ENCODE data around the gene PFKFB4. TPM values are rescaled to one million over a fixed set of nuclear protein-coding genes. Genes with fewer than 3 reads are reported as not detected.
A peak's percentile ranks its signal among the peaks of the same experiment; 100 is the strongest.
"Not testable (repeated sequence)": the region's sequence is repeated elsewhere in the genome, so short reads cannot be mapped to it uniquely, and the experiment has no call there.

PFKFB4 gene
- total RNA-seq, 1 experiment from 2014 or later = 44.7 TPM

GRCh38 chr3:48565186-48565585 is 8.6 kb upstream of the PFKFB4 start:
- no peak for DNase-seq (ENCODE audit: low read depth, low spot score)
- in situ Hi-C loops (cut with HindIII; ENCODE audit: low pct_unique_long_range_greater_than_20kb, low sequenced_read_pairs) = no loop called here

DNA sequence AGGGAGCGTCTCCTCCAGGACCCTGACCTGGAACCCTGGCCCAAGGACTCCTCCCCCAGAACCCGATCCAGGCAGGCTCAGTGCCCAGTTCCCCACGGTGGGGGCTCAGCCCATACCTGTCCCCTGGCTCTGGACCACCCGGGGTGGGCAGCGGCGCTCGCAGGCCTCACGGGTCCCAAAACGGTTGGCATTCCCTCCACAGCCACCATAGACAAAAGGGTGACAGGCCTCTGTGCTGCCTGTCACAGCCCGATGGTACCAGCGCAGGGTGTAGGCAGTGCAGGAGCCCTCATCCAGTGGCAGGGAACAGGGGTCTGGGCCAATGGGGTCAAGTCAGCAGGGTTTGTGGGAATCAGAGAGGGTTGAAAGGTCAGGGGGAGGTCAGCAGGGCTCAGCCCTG is 8.1 kb upstream of the PFKFB4 start:
- no peak for DNase-seq (ENCODE audit: low read depth, low spot score)
- in situ Hi-C loops (cut with HindIII; ENCODE audit: low pct_unique_long_range_greater_than_20kb, low sequenced_read_pairs) = no loop called here

DNA sequence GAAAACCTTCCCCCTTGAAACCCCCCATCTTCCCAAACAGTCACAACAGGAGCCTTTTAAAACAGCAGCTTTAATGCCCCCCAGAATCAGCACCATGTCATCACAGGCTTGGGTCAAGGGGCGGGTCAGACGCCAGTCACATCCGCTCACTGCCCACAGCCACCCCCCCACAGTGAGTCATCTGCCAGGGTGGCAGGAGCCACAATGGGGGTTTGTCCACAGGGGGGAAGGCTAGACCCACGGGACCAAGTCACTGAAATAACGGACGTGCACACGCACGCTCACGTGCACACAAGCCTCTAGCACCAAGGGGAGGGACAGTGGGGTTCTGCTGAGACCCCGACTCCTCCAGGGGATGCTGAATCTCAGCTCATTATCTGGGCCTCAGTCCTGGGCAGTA is 7.4 kb upstream of the PFKFB4 start:
- DNase-seq (ENCODE audit: low read depth, low spot score) = peak; percentile 92
- in situ Hi-C loops (cut with HindIII; ENCODE audit: low pct_unique_long_range_greater_than_20kb, low sequenced_read_pairs) = no loop called here

- in situ Hi-C loops (cut with HindIII; ENCODE audit: low pct_unique_long_range_greater_than_20kb, low sequenced_read_pairs) = no loop called here
- DNase-seq (ENCODE audit: low read depth, low spot score) = peak; percentile 55
Observed at GRCh38 chr3:48563382-48563918, 6.8 kb upstream of the PFKFB4 start, which contains the start of gene UCN2. Gene UCN2, minus strand, starts transcription at chr3:48563781. Its CDS starts 657 bp downstream, at chr3:48563124.

DNA sequence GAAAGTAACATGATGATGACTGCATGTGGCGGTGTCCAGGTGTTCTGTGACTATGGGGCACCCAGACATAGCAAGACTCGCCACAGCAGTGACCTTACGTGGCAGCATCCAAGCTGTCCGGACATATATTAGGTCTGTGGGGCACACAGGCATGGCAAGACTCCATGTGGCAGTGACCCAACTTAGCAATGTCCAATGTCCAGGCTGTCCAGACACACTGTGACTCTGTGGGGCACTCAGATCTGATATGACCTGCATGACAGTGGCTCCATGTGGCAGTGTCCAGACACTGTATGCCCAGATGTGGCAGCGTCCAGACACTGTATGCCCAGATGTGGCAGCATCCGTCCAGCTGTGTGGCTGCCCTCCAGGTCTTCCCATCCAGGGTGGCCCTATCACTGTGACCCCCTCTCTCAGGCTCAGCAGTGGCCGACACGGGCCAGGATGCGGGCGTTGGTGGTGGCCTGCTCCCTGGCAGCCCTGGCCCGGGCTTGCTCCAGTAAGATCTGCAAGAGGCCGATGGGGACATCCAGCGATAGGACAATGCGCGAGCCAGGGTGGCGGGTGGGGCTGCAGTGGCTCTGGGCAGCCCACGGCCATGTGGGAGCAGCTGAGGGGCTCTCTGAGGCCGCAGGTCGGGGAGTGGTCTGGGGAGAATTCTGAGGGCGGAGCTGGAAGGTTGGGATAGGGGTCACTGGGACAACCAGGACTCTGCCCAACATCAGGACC is 5.9 kb upstream of the PFKFB4 start:
- DNase-seq (ENCODE audit: low read depth, low spot score) = no peak
- in situ Hi-C loops (cut with HindIII; ENCODE audit: low pct_unique_long_range_greater_than_20kb, low sequenced_read_pairs) = no loop called here

- DNase-seq (ENCODE audit: low read depth, low spot score) = peak; percentile 77
- in situ Hi-C loops (cut with HindIII; ENCODE audit: low pct_unique_long_range_greater_than_20kb, low sequenced_read_pairs) = no loop called here
Observed at GRCh38 chr3:48561045-48561736, 4.6 kb upstream of the PFKFB4 start.

GRCh38 chr3:48560648-48561018 is 4.0 kb upstream of the PFKFB4 start:
- DNase-seq (ENCODE audit: low read depth, low spot score) = no peak
- in situ Hi-C loops (cut with HindIII; ENCODE audit: low pct_unique_long_range_greater_than_20kb, low sequenced_read_pairs) = no loop called here

DNA sequence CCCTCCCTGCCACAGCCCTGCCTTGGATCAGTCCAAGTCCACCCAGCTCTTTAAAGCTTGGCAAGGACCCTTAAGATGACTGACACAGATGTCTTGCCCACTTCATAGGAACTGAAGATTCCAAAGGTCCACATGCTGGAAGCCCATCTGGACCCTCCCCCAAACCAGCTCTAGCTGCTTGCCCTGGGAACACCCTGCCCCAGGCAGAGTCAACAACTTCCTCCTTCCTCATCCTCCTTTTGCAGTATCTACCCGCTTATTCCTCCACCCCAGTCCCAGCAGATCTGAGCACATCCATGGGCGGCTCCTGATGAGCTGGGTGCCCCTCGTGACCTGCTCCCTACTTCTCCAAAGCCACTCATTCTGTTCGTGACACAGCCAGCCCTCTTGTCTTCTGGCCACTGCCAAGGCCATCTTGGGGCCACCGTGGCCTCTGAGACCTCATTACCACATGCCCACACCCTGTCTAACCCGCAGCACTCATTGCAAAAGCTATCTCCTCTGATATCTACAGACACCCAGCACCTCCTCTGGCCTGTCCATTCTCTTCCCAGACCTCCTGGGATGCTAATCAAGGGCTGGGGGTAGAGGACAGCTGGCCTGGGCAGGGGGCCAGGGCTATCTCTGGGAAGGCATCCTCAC is 2.0 kb upstream of the PFKFB4 start:
- in situ Hi-C loops (cut with HindIII; ENCODE audit: low pct_unique_long_range_greater_than_20kb, low sequenced_read_pairs) = no loop called here
- no peak for DNase-seq (ENCODE audit: low read depth, low spot score)

DNA sequence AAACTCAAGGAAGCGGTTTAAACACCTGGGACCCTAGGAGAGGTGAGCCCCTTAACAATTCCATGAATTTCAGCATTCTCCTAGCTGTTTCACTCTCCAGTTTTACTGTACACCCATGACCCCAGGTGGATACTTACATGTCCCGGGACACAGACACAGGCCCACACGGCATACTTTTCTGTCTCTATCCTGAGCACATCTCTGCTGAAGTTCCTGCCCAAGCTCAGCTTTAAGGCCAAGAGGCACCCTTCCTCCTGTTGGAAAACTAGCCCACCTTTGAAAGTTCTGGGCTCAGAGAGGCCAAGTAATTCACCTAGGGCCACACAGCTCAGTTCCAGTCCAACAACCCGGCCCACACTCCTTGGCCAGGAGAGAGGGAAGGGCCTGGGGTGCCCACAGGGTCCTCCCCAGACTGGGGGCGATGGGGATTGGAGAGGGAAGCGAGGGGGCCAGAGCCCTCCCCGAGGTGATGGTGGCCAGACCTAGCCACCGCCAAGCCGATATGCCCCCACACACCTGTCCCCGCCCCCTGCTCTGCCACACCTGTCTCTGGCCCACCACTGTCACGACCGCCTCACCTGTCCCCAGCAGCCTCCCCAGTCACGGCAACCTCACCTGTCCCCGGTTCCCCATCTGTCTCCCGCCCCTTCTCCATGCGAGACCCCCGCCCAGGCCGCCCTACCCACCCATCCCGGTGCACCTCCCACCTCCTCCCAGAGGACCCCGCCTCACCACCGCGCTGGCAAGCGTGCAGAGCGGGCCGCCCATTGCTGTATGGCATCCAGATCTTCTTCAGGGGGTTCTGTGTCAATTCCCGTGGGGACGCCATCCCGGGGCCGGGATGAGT is 431 bp downstream of the PFKFB4 start:
- in situ Hi-C loops (cut with HindIII; ENCODE audit: low pct_unique_long_range_greater_than_20kb, low sequenced_read_pairs) = no loop called here
- no peak for DNase-seq (ENCODE audit: low read depth, low spot score)

DNA sequence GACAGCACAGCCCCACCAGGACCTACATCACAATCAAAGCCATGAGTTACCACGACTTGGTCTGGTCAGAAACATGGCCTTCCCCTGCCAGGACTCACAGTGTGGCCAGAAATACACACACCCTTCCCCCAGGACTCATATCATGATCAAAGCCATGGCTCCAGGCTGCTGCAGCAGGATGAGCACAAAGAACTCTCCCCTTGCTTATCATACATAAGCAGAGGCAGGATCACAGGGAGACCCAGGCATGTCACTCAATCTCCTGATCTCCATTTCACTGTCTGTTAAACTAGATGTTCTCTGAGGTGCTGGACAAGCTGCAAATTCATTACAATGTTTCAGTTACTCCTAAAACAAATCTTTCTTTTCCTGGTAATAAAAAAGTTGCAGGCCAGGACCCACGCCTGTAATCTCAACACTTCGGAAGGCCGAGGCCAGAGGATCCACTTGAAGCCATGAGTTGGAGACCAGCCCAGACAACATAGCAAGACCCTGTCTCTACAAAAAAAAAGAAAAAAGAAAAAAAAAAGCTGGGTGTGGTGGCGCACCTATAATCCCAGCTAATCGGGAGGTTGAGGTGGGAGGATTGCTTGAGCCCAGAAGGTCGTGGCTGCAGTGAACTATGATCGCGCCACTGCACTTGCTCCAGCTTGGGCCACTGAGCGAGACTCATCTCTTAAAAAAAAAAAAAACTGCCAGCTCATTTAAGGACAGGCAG is 1.2 kb downstream of the PFKFB4 start:
- in situ Hi-C loops (cut with HindIII; ENCODE audit: low pct_unique_long_range_greater_than_20kb, low sequenced_read_pairs) = no loop called here
- no peak for DNase-seq (ENCODE audit: low read depth, low spot score)

DNA sequence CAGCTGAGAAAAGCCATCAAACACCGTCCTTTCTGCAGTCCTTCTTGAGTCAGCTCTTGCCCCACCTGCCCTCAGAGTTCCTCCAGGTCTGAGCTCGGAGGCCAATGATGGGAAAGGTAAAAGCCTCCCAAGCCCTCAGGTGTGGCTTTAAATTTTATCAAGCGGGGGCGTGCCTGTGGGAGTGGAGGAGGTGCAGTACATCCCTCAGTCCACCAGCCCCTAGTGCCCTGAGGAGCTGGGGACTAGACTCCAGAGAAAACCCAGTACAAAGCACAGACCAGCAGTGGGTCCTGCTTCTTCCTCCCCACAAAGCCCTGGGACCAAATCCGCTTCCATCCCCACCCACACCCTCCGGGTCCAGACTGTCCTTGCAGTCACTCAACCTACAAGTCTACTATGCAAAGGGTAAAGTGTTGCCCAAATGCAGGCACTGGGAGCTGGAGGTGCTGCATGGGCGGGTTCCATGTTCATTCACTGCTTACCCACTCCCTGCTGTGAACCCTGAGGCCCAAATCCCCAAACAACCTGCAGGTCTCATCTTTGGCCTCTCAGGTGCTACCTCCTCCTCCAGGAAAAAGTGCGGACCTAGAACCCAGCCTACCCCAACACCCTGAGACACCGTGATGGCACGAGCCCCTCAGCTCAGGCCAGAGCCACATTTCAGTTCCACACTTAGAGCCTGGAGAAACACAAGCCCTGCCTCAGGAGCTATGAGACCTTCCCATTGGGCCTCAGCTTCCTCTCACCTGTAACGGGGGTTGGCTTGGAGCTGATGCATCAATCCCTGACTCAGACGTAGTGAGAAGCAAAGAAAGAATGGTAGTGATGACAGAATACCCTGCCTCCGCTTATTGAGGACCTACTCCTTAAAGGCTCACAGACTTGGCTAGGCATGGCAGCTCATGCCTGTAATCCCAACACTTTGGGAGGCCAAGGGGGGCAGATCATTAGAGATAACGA is 2.4 kb downstream of the PFKFB4 start:
- in situ Hi-C loops (cut with HindIII; ENCODE audit: low pct_unique_long_range_greater_than_20kb, low sequenced_read_pairs) = no loop called here
- DNase-seq (ENCODE audit: low read depth, low spot score) = no peak

- in situ Hi-C loops (cut with HindIII; ENCODE audit: low pct_unique_long_range_greater_than_20kb, low sequenced_read_pairs) = no loop called here
- DNase-seq (ENCODE audit: low read depth, low spot score) = no peak
Observed at GRCh38 chr3:48553361-48553760, 3.2 kb downstream of the PFKFB4 start.

- no peak for DNase-seq (ENCODE audit: low read depth, low spot score)
- in situ Hi-C loops (cut with HindIII; ENCODE audit: low pct_unique_long_range_greater_than_20kb, low sequenced_read_pairs) = no loop called here
Observed at GRCh38 chr3:48552111-48552951, 4.3 kb downstream of the PFKFB4 start.

DNA sequence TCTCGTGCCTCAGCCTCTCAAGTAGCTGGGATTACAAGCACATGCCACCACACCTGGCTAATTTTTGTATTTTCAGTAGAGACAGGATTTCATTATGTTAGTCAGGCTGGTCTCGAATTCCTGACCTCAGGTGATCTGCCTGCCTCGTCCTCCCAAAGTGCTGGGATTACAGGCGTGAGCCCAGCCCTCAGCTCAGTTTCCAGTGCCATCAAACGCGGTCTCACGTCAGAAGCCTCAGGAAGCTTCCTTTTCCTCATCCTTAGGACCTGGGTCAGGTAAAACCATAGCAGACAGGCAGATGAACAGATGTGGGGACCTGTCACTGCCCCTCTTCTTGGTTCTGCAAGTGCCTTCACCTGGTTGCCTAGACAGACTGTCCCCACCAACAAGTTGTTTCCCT is 5.0 kb downstream of the PFKFB4 start:
- in situ Hi-C loops (cut with HindIII; ENCODE audit: low pct_unique_long_range_greater_than_20kb, low sequenced_read_pairs); DNase-seq (ENCODE audit: low read depth, low spot score): not testable (repeated sequence)
